Eye (tissue), 1 donor: ENCODE data around the gene SNX13.
"Not testable (repeated sequence)": the region's sequence is repeated elsewhere in the genome, so short reads cannot be mapped to it uniquely, and the experiment has no call there.

ENCODE experiments used
- DNase-seq: peaks from one replicate; pipeline ENCODE4 v3.0.0-alpha.2; 2015

Gene SNX13

DNA sequence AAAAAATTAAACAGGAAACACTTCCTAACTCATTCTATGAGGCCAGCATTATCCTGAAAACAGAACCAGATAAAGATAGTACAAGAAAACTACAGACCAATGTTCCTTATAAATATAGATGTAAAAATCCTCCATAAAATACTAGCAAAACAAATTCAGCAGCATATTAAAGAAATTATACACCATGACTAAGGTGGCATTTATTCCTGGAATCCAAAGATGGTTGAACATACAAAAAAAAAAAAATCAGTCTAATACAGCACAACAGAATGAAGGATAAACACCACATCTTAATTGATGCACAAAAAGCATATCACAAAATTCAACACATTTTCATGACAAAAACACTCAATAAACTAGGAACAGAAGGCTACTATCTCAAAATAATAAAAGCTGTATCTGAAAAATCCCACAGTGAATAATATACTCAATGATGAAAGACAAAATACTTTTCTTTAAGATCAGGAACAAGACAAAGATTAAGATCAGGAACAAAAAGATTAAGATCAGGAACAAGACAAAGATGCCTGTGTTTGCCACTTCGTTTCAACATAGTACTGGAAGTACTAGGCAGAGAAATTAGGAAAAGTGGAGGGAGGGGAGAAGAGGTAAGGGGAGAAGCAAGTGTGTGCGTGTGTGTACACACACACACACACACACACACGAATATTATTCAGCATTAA, 95.6 kb downstream of the SNX13 start:
- DNase-seq = no peak

DNA sequence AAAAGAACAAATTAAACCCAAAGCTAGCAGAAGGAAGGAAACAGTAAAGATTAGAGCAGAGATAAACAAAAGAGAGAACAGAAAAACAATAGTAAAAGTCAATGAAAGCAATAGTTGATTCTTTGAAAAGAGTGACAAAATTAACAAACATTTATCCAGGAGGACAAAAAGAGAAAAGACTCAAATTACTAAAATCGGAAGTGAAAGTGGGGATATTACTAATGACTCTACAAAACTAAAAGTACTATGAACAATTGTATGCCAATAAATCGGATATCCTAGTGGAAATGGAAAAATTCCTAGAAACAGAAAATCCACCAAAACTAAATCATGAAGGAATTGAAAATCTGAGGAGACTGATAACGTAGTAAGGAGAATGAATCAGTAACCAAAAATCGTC, 96.3 kb downstream of the SNX13 start:
- DNase-seq = no peak

DNA sequence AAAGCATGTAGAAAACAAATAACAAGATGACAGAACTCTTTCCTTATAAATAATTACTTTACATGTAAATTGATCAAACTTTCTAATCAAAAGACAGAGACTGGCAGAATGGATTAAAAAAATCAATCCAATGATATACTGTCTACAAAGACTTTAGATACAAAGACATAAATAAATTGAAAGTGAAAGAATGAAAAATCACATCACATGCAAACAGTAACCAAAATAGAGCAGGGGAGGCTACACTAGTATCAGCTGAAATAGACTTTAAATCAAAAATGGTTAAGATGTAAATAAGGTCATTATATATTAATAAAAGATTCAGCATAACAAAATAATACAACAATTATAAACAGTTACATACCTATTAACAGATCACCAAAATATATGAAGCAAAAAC, 97.3 kb downstream of the SNX13 start:
- DNase-seq = no peak

DNA sequence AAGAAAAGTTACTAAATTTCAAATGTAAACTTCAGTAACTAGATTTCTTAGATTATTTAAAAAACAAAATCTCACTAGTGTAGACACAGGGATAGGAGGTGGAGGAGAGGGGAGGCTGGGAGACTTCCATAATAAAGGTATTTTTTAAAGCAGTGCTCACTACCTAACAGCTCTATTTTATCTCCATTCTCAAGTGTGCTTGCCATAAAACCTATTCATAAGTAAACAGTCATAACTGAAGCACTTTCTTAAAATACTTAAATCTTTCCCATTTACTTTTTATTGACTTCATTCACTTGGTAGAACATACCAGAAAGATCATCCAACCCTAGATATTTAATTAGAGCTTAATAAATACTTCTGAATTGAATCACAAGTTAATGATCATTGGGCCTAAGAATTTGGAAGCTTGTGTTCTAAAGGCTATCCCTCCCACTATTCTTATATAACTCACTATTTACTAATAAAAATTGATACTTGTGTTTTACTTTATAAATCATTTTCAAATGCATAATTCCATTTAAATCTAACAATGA, 107.4 kb downstream of the SNX13 start:
- no peak for DNase-seq

DNA sequence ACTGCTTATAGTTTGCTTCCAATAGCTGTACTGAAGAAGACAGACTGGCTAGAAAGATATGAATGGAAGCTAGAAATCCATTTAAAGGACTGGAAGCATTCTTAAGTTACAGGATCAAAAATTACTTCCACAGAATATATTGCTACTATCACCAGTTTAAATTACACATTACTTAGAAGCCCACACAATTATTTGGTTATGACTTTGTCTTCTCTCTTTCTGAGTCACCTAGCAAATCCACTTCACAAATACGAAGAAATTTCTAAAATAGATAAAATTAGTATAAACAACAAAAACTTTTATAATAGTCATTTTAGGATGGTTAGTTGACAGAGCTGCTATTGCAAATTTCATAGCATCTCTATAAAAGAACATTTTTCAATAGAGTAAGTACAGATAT, 108.1 kb downstream of the SNX13 start:
- no peak for DNase-seq

DNA sequence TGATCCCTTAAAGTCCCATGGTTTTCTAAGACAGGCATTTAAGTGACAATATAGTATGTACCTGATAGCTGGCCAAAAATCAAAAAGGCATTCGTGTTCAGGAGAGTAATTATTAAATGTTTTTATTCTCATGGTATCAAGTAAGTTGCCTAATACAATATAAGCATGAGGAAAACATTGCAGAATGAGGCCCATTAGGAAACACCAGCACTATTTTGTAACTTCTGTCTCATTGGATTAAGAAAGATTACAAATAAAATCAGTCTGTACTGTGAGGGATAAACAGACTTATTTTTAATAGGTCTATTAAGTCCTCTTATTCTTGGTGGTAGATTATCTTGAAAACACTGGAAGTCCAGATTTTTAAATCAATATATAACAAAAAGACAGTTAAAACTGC, 110.1 kb downstream of the SNX13 start:
- DNase-seq = no peak

DNA sequence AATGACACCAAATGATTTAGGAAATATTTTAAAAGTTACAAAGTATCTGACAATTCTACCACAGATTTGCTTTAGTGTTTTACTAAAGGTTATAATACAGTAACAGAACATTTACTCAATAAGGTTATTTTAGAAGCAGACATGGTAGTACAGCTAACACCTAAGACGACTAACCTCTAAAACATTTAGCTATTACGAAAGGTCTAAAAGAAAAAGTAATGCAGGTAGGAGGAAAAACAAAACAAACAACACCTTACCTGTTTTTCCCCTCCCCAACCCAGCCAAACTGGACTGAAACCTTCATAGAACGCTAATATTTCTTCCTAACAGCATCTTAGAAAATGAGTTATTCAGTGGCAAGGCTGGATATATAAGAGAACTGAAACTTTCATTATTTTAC, 111.3 kb downstream of the SNX13 start:
- no peak for DNase-seq

DNA sequence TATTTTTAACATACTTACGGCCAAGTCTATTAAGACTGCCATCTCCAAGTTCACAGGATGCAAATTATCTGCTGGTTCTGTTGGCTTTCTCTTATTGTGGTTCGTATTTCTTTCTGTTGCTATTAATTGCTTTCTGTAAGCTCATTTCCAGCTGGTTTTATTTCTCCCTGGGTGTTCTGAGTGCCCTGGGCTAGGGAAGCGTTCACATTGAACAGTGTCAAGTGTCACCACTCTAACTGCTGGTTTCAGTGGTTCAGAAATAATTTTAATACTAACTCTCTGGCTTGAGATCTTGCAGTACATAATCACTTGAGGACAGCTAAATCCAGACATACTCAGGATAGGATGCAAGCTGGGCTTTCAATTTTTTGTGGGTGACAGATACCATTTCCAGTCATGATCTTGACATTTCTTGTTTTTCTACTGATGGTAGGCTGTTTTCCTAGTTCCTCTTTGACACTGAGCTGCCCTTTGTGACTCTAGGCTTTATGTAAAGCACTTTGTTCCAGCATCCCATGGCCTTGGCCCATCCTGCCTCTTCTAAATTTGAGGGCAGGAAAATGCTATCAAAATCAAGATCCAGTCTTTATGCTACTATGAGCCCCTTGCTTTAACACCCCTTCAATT, 117.6 kb downstream of the SNX13 start:
- DNase-seq = peak; percentile 19

DNA sequence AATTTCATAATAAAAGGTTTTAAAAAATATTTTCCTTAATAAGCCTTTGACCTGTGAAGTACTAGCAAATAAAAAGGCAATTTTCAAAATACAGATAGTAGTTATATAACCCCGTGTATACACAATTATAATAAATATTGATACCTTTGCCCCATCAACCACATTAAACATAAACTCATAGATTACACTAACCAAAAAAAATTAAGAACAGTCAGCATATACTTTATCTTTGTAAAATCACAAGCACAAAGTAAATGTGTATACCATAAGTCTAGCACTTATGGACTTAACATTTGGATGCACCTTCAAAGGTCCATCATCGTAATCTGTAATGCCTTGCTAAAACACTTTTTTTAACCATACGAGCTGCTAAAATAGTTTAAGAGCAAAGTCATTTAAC, 123.4 kb downstream of the SNX13 start:
- DNase-seq = no peak

DNA sequence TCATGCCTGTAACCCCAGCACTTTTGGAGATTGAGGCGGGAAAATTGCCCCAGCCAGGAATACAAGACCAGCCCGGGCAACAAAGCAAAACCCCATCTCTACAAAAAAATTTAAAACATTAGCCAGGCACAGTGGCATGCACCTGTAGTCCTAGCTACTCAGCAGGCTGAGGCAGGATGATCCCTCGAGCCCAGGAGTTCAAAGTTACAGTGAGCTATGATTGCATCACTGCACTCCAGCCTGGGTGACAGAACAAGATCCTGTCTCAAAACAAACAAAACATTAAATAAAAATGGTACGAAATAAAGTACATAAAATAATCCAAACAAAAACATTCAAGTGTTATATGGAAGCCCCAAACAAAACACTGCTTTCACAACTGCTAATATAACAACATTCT, 125.0 kb downstream of the SNX13 start:
- DNase-seq = no peak

DNA sequence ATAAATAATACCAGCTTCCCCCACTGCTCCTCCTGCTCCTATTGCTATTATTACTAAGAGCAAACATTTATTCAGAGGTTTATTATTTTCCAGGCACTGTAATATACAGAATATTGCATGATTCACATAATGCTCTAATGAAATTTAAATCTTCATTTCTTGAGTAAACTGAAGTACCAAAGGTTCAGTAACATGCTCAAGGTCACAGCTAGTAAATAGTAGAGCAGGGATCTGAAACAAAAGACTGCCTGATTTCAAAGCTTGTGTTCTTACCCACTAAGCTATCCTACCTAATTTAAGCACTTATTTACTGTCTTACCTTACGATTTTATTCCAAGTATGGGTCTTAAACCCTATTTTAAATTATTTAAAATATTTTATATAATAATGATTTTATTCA, 126.2 kb downstream of the SNX13 start:
- no peak for DNase-seq

DNA sequence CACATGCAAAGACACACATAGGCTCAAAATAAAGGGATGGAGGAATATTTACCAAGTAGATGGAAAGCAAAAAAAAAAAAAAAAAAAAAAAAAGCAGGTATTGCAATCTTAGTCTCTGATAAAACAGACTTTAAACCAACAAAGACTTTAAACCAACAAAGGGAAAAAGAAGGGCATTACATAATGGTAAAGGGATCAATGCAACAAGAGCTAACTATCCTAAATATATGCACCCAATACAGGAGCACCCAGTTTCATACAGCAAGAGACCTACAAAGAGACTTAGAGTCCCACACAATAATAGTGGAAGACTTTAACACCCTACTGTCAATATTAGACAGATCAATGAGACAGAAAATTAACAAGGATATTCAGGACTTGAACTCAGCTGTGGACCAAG, 131.1 kb downstream of the SNX13 start:
- not testable (repeated sequence) for DNase-seq

DNA sequence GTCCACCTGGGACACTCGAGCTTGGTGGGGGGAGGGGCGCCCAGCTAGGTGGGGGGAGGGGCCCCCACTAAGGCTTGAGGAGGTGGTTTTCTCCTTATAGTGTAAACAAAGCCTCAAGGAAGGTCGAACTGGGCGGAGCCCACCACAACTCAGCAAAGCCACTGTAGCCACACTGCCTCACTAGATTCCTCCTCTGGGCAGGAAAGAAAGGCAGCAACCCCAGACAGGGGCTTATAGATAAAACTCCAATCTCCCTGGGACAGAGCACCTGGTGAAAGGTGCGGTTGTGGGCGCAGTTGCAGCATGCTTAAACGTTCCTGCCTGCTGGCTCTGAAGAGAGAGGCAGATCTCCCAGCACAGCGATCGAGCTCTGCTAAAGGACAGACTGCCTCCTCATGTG, 133.1 kb downstream of the SNX13 start:
- no peak for DNase-seq

DNA sequence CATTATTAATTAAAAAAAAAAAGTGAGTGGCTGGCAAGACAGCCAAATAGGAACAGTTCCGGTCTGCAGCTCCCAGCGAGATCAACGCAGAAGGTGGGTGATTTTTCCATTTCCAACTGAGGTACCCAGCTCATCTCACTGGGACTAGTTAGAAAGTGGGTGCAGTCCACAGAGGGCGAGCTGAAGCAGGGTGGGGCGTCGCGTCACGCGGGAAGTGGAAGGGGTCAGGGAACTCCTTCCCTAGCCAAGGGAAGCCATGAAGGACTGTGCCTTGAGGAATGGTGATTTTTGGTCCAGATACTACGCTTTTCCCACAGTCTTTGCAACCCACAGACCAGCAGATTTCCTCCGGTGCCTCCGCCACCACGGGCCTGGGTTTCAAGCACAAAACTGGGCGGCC, 133.7 kb downstream of the SNX13 start:
- no peak for DNase-seq

DNA sequence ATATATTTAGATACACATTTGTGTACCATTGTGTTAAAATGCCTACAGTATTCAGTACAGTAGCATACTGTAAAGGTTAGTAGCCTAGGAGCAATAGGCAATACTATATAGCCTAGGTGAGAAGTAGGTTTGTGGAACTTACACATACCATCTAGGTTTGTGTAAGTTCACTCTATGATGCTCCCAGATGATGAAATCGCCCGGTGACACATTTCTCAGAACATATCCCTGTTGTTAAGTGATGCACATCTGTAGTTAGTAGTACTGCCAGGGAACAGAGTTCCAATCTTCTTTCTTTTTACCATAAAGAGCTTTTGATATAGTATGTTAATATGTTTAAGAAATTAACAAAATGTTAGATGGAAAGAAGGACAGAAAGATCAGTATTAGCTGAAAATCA, 138.2 kb downstream of the SNX13 start:
- no peak for DNase-seq

DNA sequence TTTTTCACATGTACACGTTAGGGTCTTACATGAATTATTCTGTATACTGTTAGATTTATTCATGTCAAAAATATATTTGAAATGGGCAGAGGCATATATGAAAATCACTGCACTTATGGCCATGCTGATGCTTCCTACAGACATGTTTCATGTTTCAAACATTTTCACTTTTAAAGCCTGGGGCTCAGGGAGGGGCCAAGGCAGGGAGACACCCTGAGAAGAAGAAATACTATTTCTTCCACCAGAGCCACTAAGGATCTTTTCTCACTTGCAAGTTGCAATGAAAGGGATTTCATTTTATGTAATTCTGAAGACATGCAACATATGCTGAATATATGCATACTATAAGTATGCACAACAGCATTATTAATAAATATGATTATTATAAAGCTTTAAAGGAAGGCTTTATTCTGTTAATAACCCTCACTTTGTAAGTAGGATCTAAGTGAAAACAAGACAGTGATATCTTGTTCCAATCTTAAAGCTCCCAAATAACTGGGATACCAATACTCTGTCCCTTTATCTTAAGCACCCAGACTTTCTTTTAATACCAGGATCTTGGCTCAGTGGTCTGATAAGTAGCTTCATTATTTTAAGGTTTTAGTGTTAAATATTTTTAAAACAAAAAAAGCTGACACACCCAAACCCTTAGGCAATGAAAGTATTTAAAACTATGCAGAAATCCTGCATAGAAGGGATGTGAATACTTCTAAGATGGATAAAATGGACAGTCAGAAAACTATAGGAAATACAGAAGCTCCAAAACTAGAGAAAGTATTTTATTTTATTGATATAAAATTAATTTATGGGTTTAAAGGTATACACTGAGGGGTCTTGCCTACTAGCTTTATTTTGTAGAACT, 148.0 kb downstream of the SNX13 start:
- no peak for DNase-seq

DNA sequence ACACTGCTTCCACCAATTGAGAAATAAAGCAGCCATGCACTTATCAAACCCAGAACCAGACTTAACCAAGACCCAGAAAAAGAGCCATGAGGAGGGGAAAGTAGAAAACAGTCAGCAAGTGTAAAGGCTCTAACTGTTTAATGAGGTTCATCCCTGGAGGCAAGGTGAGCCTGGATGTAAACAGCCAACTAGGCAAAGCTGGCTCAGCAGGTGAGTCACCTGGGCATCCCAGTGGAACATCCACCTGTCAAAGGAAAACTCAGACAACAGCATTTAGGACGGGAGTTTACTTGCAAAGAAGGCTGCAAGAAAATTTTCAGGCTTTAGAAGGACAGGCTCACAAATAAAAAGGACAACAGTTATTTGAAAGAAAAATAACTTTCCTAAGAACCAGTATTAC, 153.0 kb downstream of the SNX13 start:
- no peak for DNase-seq

DNA sequence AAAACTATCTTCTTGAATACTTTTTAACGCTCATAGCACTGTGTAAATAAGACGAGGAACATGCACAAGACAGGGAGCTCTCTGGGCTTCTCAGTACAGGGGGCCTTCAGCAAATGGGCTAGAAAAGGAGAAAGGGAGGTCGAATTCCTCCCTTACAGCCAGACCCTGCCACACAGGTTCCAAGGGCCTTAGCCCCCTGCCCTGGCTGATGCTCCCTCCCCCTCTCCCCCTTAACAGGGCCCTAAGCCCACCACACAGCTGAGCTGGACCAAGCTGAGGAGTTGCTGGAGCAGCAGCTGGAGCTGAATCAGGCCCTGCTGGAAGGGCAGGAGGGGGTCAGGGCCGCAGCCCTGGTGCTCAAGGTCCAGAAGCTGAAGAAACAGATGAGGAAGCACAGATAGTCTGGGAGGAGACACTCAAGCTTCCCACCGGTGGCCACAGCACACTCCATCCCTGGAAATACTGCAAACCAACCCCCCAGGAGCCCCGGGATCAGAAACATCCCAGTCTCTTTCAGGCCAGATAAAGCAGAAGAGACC, 153.9 kb downstream of the SNX13 start:
- peak; percentile 21 for DNase-seq

DNA sequence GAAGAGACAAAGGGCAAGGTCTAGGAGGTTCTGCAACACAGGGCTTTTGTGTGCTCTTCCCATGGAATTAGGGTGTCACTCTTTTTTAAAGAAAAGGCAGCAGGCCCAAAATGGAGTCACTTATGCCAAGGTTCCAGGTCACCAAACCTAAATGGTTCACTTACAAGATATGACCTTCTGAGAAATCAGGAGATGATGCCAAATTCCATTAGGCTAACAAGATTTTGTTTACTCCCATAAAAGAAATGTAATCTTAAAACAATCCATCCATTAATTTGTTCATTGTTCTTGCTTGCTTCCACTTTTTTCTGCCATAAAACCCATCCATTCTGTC, 158.1 kb downstream of the SNX13 start:
- no peak for DNase-seq

DNA sequence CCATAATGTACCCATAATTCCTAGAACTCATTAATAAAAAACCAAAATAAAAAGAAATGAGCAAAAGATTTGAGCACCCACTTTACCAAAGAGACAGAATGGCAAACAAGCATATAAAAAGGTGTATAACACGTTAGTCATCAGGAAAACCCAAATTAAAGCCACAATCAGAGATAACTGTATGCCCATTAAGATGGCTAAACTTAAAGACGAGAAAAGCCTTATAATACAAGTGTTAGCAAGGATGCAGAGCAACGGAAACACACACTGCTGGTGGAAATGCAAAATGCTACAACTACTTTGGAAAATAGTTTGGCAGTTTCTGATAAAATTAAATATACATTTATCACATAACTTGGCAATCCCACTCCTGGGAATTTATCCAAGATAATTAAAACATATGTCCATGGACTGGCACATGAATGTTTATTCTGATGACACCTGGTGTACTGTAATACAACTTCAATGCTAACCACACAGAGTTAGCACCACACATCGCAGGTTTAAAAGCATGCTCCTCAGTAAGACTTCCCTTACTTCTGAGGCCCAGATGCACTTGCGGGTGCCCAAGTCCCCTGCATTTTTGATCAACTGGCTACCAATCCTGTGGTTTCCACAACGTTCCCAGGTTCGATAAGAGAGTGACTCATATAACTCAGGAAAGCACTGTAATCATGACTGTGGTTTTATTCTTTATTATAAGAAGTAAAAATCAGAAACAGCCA, 158.6 kb downstream of the SNX13 start:
- no peak for DNase-seq

DNA sequence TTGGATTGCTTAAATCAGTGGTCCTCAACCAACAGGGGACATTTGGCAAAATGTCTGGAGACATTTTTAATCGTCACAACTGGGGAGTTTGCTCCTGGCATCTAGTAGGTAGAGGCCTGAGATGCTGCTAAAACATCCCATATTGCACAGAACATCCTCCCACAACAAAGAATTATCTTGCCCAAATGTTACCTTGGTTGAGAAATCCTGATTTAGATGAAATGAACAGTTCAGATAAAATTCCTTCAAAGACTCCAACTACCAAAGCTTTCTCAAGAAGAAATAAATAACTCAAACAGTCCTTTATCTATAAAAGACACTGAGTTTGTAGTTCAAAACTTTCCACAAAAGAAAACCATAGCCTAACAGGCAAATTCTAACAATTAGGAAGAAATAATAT, 160.9 kb downstream of the SNX13 start:
- no peak for DNase-seq

DNA sequence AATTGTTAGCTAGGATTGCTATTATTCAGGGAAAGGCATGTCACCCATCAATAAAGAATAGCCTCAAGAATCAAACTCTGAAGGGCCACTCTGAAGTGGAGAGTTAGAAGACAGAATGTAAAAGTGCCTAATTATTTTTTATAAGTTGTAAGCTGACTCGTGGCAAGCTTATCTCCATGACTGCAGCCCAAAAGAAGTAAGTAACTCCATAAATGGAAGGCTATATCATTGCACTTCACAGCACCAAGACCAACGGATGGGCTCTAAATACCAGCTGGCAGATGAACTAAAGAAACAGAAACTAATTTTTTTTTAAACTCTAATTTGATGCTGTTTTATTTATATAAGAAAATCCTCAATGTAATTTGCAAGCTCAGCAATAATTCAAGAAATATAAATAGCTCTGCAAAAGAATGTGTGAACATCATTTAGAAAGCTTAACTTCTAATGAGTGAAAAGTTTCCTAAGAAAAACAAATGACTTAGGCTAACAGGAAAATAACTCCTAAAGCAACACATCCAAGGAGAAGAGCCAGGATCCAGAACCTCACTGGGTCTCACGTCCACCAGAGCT, 165.5 kb downstream of the SNX13 start:
- DNase-seq = no peak

DNA sequence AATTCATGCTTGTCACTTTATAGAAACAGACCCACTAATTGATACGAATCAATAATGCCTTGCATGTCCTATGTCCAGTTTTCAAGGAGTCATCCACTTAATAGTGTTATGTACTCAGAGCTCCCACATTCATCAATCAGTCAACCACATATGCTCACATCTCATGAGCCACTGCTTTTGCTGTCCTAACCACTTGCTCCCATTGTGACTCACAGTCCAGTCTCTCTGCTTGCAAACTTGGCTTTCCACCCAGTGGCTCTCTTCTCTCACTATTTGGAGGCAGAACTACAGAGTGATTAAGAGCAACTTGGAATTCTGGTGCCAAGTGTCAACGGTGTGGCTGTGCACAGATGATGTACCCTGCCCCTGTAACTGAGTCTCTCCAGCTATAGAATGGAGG, 166.0 kb downstream of the SNX13 start:
- no peak for DNase-seq
